Epithelial cell of proximal tubule (primary cell): ENCODE measurements around the gene ATXN7. TPM values are rescaled to one million over a fixed set of nuclear protein-coding genes. Genes with fewer than 3 reads are reported as not detected.

Experiments
- DNase-seq: peaks from one replicate; pipeline ENCODE4 v3.0.0-alpha.2; 2011; ENCODE audit warnings: low read depth
- H3K4me3 ChIP-seq: 2 replicates; pipeline ENCODE4 v1.5.1; 2011; ENCODE audit warnings: low read depth, mild to moderate bottlenecking, low read length
- total RNA-seq: library from RNA; depleted of rRNA; stranded (reverse); fragments of >200 nt; gene quantifications from 2 replicates; pipeline ENCODE4 v1.2.3, GENCODE V29; 2015
- TF ChIP-seq, protein P1 (sequence below): conservative IDR thresholded peaks from 2 replicates; pipeline ENCODE4 v1.5.1; 2012; ENCODE audit warnings: low read depth, mild to moderate bottlenecking, low read length

Gene ATXN7
- total RNA-seq, 1 donor from 2014 or later = 16.7 TPM

DNA sequence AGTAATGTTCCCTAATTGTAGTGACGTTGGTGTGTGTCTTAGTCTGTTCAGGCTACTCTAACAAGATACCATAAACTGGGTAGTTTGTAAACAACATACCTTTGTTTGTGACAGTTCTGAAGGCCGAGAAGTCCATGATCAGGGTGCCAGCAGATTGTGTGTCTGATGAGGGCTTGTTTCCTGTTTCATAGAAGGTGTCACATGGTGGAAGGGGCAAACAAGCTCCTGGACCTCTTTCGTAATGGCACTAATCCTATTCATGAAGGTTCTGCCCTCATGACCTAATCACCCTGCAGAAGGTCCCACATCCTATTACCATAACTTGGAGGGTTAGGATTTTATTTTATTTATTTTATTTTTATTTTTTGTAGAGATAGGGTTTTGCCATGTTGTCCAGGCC, 11.1 kb downstream of the ATXN7 start:
- DNase-seq = no peak
- TF ChIP-seq, protein P1, sequence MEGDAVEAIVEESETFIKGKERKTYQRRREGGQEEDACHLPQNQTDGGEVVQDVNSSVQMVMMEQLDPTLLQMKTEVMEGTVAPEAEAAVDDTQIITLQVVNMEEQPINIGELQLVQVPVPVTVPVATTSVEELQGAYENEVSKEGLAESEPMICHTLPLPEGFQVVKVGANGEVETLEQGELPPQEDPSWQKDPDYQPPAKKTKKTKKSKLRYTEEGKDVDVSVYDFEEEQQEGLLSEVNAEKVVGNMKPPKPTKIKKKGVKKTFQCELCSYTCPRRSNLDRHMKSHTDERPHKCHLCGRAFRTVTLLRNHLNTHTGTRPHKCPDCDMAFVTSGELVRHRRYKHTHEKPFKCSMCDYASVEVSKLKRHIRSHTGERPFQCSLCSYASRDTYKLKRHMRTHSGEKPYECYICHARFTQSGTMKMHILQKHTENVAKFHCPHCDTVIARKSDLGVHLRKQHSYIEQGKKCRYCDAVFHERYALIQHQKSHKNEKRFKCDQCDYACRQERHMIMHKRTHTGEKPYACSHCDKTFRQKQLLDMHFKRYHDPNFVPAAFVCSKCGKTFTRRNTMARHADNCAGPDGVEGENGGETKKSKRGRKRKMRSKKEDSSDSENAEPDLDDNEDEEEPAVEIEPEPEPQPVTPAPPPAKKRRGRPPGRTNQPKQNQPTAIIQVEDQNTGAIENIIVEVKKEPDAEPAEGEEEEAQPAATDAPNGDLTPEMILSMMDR = no peak
- no peak overlapping the region for H3K4me3 ChIP-seq

DNA sequence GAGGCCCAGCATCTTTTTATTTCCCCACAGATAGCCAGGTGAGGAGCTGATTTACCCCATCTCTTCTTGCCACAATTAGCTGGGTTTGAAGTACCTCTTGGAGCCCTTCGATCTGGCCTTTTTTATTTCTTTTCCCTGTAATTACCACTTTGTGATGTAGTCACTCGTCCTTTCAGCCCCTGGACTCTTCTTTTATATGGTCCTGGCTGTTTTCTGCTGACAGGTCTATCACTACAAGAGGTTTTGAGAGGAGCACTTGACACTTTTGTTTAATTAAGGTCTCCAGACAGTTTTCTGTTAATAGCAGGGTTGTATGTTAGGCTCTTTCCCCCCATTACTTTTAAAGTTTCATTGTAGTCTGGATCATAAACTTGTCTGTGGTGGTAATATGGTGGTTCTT, 11.8 kb downstream of the ATXN7 start:
- no peak for DNase-seq
- no peak overlapping the region for H3K4me3 ChIP-seq
- TF ChIP-seq, protein P1 = no peak

DNA sequence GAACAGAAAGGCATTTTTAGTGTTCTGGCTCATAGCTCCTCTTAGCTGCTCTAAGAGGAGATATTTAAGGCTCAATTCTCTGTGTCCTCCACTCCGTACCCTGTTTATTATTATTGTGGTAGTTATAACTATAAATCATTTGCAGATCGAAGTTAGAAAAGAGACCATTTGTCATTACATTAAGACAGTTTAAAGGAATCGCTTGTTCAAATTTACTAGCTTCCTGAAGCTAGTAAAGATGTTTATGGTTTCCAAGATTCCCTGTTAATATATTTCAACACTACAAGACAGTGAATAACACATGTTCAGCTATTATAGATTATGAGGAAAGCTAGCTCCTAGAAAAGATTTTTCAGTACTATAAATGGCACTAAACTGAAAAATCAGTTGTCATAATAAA, 12.6 kb downstream of the ATXN7 start:
- no peak overlapping the region for H3K4me3 ChIP-seq
- DNase-seq = no peak
- TF ChIP-seq, protein P1 = no peak

DNA sequence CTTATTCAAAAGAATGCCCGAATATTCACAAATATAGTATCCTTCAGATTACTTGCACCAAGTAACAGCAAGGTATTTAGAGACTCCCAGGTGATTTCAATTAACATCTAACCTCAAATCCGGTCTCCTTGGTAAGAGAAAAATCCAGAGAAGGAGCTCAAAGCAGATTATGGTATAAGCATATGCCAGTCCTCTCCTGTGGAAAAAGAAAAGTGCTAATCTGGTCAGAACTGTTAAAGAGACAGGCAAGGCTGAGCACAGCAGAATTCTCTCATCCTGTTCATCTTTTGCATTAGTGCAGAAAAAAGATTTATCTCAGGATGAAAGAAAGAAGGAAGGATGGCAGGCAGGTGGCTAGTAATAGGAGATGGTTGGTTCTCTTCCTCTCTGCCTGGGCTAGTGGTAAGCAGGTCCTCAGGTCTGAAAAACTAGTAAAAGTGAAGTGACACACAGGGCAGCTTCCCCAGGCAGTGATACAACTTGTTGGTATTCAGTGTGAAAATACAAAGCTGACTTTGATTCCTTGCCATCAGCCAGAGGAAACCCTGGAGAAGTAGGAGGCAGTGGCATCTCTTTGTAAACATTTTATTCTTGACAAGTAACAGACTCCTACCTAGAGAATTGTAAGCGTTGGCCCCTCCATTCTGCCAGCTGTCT, 14.2 kb downstream of the ATXN7 start:
- H3K4me3 ChIP-seq = no peak overlapping the region
- DNase-seq = no peak
- TF ChIP-seq, protein P1 = no peak

DNA sequence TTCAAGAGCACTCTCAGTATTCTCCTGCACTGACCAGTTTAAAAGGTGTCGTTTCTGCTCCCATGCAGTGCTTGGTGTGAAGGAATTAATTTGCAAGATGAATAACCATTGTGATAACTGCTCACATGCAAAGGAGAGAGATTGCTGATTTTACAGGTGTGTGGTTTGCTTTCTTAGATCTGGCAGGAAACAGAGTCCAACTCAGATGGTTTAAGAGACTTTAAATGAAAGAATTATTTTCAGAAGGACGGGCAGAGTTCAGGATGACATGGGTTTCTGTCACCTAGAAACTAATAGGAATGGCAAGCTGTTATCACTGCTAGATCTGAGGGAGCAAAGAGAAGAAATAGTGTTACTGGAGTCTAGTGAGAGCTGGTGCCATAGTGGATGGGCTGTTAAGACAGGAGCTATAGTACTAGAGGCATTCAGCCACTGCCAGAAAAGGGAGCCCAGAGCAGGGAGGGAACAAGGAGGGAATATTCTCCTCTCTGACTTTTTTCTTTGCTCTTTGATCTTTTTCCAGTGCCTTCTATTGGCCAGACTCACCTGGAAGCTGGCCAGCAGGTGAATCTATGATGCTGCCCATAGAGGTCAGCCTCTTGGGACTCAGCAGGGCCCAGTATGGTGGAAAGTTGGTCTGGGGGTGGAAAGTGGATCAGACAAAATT, 14.9 kb downstream of the ATXN7 start:
- TF ChIP-seq, protein P1 = no peak
- no peak overlapping the region for H3K4me3 ChIP-seq
- no peak for DNase-seq

DNA sequence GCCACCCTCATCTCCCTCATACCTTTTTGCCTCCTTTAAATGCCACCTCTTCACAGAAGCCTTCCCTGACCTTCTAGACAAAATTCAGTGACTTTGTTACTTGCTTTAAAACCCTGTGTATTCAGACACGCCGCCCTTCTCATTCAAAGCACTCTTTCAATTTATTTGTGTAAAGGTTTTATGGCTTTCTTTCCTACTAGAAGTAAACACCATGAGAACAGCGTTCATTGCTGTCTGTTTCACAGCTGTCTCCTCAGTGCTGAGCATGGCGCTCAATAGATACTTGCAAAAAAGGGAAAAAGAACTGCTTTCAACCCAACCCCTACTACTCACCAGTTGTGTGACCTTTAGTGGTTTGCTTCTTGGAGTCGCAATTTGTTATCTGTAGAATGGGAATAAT, 17.0 kb downstream of the ATXN7 start:
- TF ChIP-seq, protein P1 = no peak
- DNase-seq = no peak
- no peak overlapping the region for H3K4me3 ChIP-seq

DNA sequence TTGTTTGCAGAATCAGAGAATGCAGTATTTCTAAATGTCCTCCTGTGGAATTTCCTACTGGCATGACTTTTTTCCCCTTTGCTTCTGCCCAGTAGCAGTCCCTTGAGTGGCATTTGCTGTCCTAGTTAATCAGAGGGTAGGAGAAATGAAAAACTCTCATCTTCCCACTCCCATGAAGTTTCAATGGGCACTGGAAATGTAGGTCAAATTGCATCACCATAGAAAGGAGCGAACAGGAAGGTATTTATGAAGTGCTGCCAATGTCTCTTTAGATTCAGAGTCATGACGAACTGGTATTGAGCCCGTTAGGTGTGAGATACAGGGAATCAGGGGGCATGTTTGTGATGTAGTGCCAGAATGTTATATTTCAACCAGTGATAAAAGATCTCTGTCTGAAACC, 23.2 kb downstream of the ATXN7 start:
- H3K4me3 ChIP-seq = no peak overlapping the region
- TF ChIP-seq, protein P1 = no peak
- no peak for DNase-seq
